GM19467 (cell line): ENCODE data around the gene TMEM154.

ENCODE experiments used
- ATAC-seq: cut with Tn5 transposase; IDR thresholded peaks from one replicate; pipeline ENCODE4 v1.9.1; 2021; ENCODE audit warnings: mild to moderate bottlenecking, moderate library complexity; ENCODE audit not compliant: unreplicated experiment

The TMEM154 gene

DNA sequence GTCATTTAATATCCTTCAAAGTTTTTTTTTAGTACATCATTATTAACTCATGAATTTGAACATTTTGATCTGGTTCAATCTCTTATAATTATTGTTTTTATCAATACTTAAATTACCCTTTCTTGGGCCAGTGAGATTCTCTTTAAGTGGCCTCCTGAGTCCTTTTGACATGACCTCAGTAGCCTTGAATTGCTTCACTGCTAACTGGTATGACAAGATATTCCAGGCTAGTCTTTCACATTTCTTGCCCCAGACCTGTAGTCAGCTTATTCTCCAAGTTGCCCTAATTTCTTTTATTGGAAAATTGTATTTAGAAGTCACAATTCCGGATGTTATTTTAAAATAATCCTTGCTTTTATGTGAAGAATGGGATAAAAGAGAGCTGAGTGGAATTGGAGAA lies 108.5 kb downstream of the TMEM154 start:
- no peak for ATAC-seq
